NCI-H1417 (cell line): ENCODE data around the gene PTPRG.

Experiments used
- DNase-seq, 3 experiments: peaks; one replicate each; lab custom pipeline; 2025; lab: John Stamatoyannopoulos, UW

PTPRG gene

GRCh38 chr3:62335196-62335595 lies 773.8 kb downstream of the PTPRG start:
- DNase-seq: no peak

GRCh38 chr3:62343755-62344154 lies 782.4 kb downstream of the PTPRG start:
- no peak for DNase-seq
